Stimulated activated CD4-positive, alpha-beta T cell treated with anti-CD3 and anti-CD28 coated beads, Interleukin-1b, Interleukin-23, amount 100 ng/mL, for 48 hours (primary cell): ENCODE results near the gene SPDYC.

Experiments
- DNase-seq: peaks from one replicate; pipeline ENCODE4 v3.0.0-alpha.2; 2020

SPDYC gene, protein sequence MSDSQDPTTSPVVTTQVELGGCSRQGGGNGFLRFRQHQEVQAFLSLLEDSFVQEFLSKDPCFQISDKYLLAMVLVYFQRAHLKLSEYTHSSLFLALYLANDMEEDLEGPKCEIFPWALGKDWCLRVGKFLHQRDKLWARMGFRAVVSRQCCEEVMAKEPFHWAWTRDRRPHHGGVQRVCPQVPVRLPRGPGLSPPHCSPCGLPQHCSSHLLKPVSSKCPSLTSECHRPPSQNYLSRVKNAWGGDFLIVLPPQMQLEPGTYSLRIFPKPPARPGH

DNA sequence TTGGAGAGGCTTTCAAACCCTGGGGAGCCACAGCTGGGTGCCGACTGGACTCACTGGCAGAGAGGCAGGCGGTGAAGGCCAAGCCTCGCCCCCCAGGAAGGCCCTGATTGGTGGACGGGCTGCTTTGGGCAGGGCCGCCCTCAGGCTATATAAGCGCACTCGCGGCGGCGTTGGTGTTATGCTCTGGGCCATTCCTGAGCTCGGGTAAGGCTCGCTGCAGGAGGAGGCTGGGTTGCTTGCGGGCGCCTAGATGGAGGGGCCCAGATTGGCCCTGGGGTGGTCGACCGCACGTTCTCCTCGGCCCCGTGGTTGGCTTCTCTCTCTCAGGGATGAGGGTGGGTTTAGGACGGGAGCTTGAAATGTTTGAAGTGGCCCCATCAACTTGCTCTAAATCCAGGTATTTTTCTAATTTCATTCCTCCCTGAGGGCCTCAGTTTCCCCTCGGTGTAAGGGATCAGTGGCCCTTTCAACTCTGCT, at the start of gene SPDYC:
Gene SPDYC (plus strand): TSS at position 176 of the 477 bp plus-strand sequence. CDS start 1,125 bp downstream, outside the sequence.
- no peak for DNase-seq

DNA sequence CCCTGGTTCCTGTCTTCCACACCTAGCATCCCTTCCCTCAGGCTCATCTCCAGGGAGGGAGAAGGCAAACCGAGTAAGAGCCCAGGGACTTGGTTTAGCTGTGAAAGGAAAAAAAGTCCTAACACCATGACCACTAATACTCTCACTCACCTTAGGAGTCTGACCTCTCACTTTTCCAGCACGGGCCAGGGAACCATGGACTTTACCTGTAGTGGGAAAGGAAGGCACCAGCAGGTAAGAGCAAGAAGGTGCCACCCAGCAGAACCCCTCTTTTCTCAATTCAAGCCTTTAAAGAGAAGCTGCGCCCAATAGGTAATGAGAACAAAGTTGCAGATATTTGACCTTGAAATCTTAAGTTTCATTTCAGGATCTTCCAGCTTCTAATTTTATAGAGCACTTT, 49.2 kb upstream of the SPDYC start:
- DNase-seq: no peak

DNA sequence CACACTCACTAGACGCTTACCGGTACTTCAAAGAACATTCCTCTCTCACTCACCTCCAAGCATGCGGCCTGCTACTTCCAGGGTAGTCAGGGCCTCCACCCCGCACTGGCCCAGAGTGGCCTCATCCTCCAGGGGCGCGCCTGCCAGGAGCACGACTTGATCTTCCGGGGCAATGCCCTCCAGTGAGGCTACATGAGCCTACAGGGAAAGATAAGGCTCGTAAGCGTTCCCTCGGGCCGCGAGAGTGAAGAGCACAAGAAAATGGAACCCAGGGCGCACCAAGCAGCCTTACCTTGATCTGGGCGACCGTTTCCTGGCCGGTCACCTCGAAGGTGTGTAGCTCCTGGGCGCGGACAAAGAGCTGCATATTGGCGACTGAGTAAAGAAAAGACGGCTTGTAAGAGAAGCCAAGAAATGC, 48.6 kb upstream of the SPDYC start:
- peak; percentile 36 for DNase-seq

DNA sequence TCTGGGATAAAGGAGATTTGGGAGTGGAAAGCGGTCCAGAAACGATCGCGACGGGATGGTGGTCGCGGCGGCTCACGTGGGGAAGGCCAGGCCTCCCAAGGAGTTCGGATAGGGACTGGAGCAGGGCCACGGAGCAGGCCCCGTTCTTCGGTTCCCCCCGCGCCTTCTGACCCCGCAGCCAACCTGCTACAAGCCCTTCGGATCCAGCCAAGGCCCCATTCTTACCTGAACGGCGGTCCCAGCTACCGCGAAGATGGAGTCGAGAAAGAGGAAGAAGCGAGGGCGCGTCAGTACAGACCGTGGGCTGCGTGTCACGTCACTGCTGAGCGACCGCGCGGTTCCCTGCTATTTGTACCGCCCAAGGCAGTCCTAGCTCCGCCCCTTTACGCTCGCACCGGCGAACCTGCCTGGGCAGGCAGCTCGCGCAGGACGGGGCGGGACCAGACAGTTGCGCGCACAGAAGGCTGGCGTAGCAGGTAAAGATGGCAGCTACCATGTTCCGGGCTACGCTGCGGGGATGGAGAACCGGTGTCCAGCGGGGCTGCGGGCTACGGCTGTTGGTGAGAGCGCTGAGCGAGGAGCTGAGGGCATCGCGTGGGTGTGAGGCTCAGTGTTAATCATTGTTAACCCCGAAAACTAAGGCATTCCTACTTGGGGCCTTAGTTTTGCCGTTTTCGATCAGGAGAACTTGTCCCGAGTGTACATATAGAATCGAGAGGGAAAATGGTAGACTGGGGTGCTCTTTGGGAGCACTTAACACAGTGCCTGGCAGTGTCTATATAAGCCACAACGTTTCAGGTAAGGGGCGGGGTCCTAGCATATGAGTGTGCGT, 48.0 kb upstream of the SPDYC start, which contains the start of the genes FAU and MRPL49:
Gene FAU (minus strand): TSS at position 270 of the 832 bp plus-strand sequence. CDS start 321 bp downstream, outside the sequence.
Gene MRPL49 (plus strand): TSS at position 457 of the 832 bp plus-strand sequence. CDS start 26 bp downstream, at position 483.
- peak; percentile 99 for DNase-seq

DNA sequence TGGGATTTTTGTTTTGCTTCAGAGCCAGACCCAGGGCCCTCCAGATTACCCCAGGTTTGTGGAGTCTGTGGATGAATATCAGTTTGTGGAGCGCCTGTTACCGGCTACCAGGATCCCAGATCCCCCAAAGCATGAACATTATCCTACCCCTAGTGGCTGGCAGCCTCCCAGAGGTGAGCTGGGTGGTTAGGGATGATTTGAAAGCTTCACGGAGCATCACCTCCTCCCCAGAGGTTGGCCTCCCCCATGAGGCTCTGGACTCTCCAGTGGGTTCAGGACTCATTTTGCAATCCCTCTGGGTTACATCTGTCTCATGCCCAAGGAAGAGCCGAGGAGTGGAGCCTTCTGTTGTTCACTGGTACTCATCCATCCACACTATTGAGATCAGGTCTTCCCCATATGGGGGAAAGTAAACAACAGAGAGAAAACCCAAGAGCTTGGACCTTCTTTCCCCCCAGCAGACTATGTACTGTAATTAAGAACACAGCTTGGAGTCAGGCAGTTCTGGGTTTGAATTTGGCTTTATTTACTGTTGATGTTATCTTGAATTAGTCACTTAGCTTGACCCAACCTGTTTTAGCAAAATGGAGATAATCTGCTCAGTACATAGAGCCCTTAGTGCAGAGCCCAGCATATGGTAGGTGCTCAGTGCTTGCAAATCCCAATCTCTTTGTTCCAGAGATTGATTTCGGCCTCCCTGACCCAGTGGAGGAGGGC, 45.4 kb upstream of the SPDYC start:
- no peak for DNase-seq

DNA sequence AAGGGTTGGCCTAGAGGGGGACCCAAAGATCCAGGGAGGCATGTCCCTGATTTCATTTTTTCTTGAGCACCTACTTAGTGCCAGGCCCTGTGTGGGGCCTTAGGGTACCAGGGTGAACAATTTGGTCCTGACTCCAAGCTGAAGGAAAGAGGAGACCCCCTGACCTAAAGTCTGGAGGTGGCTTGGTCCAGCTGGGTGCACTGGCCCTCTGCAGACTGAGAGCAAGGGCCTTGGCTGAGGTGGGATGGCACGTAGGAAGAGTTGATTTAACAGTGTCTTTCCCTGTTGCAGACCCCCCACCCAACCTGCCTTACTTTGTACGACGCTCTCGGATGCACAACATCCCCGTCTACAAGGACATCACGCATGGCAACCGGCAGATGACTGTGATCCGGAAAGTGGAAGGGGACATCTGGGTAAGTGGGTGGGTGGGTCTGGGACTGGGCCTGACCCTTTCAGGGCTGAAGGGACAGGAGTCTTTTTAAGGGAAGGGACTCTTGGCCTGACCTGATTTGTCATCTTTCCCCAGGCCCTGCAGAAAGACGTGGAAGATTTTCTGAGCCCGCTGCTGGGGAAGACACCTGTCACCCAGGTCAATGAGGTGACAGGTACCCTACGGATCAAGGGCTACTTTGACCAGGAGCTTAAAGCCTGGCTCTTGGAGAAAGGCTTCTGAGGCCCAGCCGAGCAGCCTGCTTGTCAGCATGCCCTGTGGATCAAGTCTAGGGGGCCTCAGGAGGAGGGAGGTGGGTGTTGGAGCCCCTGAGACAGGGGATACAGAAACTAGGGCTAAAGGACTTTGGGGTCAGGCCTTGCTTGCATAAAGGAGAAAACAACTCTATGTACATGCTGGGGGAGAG, 44.6 kb upstream of the SPDYC start:
- no peak for DNase-seq

DNA sequence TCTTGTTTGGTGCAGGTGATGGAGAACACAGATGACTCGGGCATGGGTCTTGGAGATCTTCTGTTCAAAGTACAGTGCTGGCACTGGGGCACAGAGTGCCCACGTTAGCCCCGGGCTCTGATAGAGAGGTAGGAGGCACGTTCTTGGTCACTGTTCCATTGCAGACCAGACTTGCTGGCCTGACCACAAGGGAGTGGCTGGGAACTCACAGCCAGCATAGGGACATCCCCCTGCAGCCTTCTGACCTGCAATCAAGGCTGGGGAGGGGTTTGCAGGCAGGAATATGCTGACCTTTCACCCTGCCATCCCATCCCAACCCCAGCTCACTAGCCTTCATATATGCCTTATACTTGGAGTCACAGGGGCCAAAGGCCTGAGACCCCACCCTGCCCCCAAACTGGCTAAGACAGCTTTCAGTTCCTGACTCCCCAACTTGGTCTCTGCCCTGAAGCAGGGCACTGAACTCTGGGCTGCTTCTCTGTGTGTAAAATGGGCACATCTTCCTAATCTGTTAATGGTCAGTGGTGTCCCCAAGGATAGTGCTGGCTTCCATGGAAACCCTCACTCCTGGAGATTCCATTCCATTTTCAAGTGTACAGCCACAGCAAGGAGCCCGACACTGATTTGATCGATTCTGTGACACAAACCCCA, 43.3 kb upstream of the SPDYC start:
- DNase-seq: no peak

DNA sequence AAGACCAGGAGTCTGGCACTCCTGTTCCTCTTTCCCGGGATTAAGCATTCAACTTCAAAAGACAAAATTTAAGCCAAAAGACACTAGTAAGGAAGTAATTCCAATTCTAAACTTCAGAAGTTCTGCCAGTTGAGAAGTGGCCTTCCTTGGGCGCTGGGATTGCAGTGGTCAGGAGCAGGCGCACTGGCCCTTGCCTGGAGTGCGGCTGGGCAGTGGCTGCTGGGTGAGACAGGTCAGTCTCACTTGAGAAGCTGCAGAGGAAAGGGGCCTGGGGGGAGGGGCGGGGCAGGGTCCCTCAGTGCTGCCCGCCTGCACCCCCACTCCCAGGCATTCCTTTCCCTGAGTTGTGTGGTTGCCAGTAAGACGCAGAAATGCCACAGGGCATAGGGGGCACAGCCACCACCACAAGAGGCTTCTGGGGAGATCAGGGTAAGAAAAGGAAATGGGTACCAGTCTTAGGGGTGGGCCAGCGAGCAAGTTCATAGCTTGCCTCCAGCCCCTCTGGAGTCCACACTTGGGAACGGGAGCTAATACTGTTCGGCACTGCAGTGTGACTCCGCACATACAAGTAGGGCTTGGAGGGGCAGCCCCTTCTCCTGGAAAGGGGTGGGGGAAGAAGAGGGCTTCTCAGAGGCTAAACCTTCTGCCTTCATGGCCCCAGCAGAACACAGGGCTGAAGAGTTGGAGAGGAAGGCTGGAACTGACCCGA, 42.4 kb upstream of the SPDYC start:
- no peak for DNase-seq

DNA sequence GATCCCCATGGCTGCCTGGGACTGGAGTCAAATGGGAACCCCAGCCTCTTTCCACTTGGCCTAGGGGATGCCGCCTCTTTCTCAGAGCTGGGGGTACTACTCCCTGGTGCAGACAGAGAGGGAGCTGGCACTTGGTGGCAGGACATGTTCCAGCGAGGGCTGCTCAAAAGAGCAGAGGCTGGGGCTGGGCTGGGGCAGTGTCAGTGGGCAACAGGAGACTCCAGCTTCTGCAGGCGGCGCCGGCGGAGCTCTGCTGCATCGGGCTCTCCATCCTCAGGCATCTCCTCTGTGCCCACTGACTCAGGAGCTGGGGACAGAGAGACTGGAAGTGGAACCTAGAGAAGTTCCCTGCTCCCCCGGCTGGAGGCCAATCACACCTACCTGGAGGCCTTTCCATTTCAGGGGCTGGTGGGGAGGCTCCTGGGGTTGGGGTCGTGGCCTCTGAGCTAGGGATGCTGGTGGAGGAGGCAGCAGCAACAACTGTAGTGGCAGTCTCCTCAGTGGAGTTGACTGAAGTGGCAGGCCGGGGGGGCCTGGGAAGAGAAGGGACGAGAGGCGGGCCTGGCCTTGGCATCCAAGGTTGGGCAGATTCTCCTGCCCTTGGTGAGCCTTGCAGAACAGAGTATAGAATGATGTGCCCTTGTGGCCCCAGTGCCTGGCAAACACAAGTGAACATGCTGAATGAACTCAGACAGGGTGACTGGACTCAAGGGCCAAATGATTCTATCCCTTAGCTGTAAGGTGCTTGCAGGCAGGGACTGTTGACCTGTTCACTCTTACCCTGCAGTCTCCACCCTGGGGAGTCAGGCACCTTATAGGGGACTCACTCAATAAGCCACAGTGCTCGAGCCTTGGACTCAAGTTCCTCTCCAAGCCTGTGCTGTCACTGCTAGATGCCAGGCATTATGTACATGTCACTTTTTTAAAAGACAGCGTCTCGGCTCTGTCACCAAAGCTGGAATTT, 41.6 kb upstream of the SPDYC start:
- DNase-seq: no peak

DNA sequence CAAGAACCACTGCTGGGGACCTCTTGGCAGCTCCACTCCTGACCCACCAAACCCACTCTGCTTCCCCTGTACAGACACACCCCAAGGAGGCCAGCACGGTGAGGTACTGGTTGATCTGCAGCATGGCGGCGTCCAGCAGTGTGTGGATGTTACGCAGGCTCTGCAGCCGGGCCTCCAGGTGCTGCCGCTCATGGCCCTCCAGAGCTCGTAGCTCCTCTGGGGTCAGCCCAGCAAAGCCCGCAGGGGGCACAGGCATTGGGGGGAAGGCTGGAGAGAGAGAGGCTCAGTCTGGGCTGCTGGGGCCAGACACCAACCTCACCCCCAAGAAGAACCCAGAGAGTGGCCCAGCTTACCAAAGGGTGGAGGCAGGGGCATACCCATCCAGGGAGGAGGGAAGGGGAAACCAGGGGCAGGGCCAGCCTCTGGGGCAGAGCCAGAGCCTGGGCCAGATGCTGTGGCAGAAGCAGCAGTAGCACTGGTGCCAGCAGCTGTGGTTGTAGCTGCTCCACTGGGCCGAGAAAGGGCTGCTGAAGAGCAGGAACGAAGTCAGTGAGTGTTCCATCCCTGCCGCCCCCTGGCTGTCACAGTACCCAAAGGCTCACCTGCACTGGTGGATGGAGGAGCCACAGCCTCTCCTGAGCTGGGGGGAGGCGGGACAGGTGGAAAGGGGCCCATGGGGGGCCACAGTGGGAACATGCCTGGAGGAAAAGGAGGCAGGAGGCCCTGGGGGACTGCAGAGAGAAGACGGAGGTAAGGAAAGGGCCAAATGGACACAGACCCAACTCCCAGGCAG, 40.2 kb upstream of the SPDYC start:
- no peak for DNase-seq

DNA sequence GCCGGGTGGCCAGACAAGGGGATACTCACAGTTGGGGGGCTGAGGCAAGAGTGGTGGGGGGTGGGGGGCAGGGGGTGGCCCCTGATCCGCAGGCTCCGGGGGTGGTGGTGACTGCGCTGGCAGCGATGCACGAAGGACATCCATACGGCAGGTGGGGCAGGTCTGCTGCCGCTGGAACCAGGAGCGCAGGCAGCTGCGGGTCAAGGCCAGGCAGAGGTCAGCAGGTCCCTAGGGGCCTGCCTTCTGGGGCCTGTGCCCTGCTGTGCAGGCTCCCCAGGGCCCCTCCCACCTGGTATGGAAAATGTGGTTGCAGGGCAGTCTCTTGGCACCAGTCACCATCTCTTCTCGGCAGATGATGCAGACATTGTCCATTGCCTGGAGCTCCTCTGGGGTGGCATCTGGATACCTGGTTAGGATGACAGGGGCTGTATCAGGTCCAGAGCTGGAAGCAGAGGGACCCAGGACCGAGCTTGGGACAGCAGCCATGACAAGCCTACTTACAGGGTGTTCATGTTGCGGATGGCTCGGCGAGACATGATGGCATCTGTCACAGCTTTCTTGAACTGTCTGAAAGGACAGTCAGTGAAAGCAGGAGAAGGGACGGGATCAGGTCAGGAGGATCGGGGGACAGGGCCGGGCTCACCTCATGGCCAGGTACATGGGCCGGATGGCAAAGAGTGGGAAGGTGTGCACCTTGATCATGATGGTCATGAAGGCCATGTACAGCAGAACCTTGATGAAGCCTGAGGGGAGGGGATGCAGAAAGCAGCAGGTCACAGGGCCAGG, 39.2 kb upstream of the SPDYC start:
- DNase-seq: no peak

DNA sequence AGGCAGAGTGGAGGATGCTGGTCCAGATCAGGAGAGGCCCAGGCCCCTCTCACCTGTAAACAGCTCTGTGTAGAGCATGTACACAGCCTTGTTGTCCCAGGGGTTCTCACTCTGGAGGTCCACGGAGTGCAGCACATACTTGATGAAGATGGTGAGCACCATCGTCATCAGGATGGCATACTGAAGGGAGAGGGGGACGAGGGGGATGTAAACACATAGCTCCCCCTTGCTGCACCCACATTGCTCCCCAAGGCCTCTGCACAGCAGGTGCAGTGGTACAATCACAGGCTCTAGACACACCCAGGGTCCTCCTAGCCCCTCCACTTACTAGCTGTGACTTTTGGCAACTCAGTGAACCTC, 38.6 kb upstream of the SPDYC start:
- DNase-seq: no peak

DNA sequence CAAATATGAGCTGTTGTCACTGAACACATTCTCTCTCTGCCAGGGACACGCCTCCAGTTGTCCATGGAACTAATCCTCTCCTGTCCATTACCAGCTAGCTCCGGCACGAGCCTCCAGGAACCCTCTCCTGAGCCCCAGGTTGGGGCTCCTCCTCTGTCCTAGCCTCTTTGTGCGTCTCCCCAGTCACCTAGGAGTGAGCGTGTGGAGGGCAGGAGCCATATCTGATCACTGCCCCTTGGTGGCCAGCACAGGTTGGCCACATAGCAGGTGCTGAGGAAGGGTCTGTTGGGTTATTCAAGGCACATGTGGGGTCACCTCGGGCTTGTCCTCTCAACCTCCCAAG, 38.2 kb upstream of the SPDYC start:
- DNase-seq: no peak

DNA sequence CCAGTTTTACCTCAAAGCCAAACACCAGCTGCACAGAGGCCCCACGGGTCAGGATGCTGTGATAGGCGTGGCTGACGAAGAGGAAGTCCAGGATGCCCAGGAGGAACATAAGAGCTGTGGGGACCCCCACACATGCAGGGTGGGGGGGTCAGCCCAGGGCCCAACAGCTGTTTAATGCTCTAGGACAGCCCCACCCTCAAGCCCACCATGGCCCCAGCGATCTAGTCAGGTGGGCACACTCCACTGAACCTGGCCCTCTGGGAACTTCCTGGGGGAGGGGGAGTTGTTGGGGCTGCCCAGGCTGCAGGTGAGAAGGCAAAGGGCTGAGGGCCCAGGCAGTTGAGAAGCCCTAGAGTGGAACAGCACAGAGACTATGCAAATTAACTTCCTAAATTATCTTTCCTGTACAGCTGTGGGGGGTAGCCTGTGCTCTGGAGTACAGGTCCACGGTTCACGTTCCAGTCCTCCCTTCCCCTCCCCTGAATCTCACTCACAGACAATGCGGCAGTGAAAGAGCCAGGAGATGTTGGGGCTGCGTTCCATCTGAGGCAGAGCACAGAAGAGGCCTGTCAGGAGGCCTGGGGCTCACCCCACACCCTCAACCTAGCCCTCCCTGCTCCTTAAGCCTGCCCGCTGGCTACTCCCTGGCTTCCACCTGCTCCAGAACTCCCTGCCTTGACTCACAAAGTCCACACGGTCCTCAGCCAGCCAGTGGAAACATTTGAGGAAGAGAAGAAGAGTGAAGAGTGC, 37.6 kb upstream of the SPDYC start:
- DNase-seq: no peak

DNA sequence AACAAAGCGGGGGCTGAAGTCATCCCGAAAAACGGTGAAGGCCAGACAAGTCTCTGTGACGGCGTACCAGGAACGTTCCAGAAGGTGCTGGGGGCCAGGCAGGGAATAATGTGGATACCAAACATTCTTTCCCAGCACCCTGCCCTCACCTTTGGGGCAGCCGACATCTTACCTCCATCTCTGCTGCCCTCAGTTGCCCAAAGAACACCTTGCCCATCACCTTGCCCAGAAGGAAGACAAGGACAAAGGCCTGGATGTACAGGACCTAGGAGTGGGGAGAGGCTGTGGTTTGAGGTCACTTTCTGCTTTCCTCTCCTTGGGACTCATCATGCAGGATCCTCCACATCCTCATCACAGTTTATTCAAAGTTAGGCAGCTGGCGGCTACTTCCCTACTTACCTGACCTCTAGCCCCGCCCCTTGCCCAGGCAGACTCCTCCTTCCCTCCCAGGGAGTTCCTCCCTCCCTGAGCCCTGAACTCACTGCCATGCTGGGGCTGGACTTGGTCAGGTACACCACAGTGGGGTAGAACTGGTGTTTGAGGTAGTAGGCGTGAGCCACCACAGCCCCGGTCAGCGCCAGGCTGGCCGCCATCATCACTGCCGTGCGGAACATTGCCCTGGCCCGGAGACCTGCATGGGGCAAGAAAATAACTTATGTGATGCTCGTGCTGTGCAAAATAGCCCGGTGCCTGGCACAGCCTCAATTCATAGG, 36.9 kb upstream of the SPDYC start:
- peak; percentile 70 for DNase-seq

DNA sequence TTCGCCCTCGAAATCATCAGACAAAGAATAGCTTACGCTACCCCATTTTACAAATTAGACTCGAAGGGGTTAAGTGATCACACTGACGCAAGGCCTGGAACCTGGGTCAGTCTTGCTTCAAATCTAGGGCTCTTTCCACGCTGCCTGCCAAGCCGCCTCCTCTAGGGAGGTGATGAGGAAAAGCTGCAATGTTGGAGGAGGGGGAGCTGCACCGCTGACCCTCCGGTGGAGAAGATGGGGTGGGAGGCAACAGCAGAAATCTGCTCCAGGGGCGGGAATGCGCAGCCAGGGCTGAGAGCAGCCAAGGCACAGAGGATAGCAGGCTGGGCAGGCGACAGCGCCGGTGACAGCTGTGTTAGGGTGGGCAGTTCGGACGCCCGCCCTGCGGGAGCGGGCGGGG, 36.3 kb upstream of the SPDYC start:
- DNase-seq: no peak
